SKM-1 treated with dmso at 0.1 percent for 144 hours (cell line): ENCODE measurements around the gene ITGAV.
"Not testable (repeated sequence)": the region's sequence is repeated elsewhere in the genome, so short reads cannot be mapped to it uniquely, and the experiment has no call there.

Source experiments
- DNase-seq: peaks from one replicate; lab custom pipeline; 2025; ENCODE audit not compliant: unreplicated experiment; lab: John Stamatoyannopoulos, UW

Gene ITGAV

DNA sequence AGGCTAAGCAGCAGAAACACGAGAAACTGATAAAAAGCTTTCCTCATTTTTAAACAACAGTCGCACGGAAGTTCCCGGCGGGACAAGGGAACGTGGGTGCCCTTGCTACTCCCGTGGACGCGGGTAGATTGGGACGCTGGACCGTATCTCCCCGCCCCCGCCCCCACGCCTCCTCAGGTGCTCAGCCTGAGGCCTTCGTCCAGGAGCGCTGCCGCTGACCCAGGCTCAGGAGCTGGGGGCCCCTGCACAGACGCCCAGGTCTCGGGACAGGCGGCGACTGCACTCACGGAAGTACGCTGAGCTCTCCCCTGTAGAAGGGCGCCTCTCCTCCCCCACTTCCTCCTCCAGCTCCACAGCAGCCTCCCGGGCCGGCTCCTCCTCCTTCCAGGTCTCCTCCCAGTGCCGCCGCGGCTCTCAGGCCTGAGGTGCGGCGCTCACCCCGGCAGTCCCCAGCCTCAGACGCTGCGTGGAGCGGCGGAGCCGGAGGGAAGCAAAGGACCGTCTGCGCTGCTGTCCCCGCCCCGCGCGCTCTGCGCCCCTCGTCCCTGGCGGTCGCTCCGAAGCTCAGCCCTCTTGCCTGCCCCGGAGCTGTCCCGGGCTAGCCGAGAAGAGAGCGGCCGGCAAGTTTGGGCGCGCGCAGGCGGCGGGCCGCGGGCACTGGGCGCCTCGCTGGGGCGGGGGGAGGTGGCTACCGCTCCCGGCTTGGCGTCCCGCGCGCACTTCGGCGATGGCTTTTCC, at the start of gene ITGAV:
ITGAV (plus strand) TSS at position 445 of the 738 bp plus-strand sequence; CDS start at position 728, 283 bp downstream.
- peak; percentile 96 for DNase-seq

- DNase-seq, result no peak
Observed at GRCh38 chr2:186540941-186541340, 48.9 kb upstream of the ITGAV start.

DNA sequence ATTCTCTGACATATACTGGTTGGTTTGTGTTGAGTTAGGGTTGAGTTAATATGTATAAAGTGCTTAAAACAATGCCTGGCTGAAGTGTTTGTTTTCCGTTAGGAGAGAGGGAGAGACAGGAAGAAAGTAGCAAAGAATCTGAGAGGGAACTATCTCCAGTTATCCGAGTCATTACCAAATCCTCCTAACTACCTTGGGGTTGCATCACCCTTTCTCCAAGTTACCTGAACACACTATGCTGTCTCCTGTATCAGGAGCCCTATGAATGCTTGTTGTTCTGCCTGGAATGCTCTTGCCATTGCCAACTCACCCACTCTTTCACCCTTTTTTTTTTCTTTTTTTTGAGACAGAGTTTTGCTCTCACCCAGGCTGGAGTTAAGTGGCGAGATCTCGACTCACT, 47.9 kb upstream of the ITGAV start:
- DNase-seq, result no peak

GRCh38 chr2:186543561-186544131, 46.2 kb upstream of the ITGAV start:
- no peak for DNase-seq

DNA sequence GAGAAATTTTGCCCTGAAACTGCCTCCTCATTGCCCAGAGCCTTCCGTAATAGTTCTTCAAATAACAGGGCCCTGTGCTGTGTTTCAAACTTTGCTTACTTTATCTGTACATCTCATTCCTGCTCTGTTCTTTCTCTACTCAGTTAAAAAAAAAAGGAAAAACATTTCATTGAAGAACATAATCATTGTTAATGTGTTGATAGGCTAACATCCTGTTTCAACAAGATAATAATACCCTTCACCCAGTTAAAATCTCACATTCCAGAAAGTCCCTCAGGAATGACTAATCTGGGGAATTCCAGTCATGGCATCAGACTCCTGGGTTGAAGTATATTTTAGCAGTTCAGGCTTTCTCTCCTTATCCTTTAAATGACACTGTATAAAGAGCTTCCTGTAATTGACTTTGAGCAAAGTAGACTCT, 45.6 kb upstream of the ITGAV start:
- DNase-seq, result no peak

DNA sequence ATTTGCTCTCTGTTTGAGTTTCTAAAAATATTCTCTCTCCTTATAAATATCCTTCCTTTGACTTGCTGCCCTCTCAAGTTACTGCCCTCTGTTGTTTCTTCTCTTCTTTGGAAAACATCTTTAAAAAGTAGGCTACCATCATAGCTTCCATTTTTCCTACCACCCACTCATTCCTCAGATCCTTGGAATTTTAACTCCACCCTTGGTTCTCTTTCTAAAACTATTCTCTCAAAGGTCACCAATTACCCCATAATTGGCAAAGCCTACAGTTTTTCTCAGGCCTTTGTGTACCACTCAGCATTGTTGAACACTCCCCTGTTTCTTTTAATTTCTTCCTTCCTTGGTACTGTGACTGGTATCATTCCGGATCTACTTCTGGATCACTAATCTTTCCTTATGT, 43.0 kb upstream of the ITGAV start:
- no peak for DNase-seq

DNA sequence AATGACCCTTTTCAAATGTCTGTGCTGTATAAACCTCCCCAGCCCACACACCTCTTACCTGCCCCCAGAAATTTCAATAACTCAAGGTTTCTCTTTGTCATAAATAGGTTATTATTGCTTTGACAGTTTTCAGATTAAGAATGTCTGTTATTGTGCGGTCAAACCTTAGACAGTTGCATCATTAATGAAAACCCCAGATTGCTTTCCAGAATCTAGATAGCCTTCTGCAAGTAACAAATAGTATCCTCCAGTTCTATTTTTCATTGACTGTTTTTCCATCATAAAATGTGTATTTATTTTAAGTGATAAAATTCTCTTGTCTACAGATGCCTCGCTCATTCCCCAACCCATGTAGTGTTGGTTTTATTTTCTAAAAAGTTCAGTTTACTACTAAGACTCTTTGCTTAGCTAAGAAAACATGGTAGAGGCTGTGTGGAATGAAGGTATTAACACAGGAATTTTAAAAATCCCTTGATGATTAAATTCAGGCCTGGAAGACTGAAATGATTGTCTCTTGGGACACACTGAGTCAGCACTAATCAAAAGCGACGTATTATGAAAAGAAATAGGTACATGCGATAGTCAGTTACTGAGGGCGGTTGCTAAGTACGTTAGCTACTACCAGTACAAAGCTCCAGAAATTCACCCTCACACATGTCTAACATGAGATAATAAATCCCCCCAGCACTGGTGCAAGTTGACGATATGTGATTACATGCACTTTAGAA, 38.4 kb upstream of the ITGAV start:
- no peak for DNase-seq

DNA sequence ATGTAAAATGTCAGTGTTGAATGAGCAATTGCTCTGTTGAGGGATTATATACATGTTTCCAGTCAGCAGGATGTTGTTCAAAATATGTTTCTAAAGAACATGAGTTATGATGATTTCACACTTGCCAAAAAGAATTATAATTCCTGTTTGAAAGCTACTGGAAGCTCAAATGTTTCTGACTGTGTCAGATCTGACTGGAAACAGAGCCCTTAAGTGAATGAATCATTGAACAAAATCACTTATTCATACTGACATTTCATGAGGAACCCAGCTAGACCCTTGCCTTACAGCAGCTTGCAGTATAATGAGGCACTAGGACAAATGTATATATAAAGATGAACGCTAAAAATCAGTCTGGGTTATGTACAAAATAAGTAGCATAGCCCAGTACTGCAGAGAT, 35.4 kb upstream of the ITGAV start:
- DNase-seq, result no peak

DNA sequence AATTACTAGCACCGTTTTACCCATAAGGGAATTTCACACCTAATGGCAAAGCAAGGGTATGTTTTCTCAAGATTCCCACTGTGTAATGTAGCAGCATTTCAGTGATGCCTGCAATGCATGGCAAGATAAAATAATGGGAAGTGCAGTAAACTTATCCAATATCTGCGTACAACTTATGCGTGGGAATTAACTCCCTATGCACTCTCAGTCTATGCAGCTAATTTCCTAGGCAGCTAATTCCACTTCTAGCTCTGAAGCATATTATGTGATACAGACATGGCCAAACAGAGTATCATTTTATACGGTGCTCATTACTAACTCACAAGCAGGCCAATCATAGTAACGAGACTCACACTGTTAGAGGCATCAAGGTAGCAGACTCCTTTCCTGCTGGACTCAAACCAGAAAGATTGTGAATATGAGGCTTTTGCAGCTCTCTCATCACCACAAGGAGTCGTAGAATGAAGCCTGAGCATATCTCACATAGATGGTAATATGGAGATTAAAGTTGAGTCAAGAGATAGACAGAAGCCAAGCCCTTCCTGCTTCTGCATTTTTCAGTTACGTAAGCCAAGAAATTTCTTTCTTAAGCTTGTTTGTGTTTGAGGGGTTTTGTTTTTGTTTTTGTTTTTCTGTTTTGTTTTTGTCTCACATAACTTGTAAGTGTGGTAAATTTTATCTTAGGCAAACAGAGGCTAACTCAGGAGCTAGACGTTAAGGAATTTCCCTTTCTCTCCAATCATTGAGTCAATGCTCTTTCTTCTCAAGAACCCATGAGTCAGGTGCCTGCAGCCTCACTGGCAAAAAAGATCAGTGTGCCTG, 34.8 kb upstream of the ITGAV start:
- DNase-seq, result no peak

DNA sequence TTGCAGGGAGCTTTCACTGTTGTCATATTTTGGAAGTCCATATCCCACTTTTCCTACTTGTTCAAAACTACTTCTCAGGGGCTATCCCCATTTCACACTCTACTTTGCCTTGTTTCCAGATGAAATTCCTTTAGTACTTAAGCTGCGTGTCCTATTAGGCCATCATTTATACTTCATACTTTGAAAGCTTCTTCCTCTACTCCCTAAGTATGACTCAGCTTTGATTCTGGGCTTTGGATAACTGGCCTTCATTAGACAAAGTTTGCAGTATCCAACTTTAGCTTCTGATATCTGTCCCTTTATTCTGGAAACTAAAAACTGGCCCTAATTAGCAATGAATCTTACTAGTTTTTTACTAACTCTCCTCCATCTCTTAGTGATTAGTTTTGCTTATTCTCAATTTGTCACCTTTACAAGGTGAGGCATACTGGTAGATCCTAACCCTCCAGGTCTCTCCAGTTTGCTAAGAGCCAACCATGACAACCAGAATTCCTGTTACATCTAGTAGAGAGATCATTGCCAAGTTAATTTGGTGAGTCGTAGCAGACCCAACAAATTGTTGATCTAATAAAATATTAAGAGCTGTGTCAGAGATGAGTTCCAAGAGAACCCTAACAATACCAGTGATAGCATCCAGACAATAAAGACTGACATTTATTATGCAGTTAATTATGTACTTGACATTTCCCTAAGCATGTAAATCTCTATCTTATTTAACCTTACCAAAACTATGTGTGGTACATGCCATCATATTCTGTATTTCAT, 31.2 kb upstream of the ITGAV start:
- DNase-seq, result no peak

- DNase-seq, result no peak
Observed at GRCh38 chr2:186559370-186559769, 30.5 kb upstream of the ITGAV start.

- no peak for DNase-seq
Observed at GRCh38 chr2:186559848-186560247, 30.0 kb upstream of the ITGAV start.

DNA sequence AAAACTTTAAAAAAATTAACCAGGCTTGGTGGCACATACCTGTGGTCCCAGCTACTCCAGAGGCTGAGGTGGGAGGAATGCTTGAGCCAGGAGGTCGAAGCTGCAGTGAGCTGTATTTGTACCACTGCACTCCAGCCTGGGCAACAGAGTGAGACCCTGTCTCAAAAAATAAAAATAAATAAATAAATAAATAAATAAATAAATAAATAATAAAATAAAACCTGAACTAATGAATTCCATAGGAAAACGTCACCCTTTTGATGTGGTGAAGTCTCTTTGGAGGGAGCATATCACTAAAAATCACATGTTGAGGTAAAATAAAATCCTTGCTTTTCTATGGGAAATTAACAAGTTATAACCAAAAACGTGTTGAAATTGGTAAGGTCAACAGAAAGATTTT, 29.6 kb upstream of the ITGAV start:
- no peak for DNase-seq

DNA sequence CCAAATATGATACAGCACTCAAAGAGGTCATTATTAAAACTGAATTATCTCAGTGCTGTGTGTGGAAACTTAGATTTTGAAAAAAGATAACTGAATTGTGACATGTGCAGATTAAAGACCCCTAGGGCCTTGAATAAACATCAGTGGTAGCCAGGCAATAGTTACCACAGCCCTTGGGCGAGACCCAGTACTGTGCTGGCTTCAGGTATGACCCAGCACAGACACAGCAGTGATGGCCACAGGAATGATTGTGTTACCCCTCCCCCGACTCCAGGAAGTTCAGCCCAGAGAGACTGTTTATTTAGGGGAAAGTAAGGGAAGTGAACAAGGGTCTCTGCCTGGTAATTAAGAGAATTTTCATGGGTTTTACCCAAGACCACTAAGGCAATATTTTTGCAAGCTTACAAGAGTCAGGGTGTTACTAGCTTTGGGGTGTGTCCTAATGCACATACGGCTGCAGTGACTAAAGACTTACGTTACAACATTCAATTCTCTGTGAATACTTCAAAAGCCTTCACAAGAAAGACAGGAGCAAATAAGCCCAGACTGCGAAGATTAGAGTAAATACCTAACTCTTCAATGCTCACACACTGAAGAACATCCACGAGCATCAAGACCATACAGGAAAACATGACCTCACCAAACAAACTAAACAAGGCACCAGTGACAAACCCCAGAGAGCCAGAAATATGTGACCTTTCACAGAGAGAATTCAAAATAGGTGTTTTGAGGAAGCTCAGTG, 28.2 kb upstream of the ITGAV start:
- no peak for DNase-seq

DNA sequence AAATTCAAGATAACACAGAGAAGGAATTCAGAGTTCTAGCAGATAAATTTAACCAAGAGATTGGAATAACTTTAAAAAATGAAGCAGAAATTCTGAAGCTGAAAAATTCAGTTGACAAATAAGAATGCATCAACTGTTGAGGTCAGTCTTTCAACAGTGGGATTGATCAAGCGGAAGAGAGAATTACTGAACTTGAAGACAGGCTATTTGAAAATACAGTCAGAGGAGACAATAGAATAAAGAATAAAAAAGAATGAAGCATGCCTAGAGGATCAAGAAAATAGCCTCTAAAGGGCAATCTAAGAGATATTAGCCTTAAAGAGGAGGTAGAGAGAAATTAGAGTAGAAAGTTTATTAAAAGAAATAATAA, 27.7 kb upstream of the ITGAV start:
- no peak for DNase-seq

- DNase-seq, result not testable (repeated sequence)
Observed at GRCh38 chr2:186568600-186568999, 21.3 kb upstream of the ITGAV start.

DNA sequence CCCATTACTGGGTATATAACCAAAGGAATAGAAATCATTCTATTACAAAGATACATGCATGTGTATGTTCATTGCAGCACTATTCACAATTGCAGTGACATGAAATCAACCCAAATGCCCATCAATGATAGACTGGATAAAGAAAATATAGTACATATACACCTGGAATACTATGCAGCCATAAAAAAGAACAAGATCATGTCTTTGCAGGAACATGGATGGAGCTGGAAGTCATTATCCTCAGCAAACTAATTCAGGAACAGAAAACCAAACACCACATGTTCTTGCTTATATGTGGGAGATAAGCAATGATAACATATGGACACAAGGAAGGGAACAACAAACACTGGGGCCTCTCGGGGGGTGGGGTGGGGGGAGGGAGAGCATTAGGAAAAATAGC, 20.7 kb upstream of the ITGAV start:
- DNase-seq, result not testable (repeated sequence)

DNA sequence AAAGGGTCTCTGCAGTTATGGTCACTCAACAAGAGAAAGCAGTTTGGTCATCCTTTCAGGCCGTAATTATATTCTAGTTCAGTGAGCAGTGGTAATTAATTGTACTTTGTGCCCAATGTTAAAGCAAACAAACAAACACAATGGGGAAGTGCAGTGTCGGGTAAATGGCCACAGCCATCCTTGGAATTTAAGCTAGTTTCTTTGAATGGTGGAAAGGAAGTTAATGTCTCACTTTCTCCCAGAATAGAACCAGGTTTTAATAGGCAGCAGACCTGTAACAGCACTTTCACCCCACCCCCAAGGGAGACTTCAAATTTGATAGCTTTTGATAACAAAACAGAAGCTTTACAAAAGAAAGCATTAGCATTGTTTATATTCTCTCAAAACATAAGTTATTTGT, 20.0 kb upstream of the ITGAV start:
- no peak for DNase-seq

- no peak for DNase-seq
Observed at GRCh38 chr2:186570604-186571003, 19.3 kb upstream of the ITGAV start.

DNA sequence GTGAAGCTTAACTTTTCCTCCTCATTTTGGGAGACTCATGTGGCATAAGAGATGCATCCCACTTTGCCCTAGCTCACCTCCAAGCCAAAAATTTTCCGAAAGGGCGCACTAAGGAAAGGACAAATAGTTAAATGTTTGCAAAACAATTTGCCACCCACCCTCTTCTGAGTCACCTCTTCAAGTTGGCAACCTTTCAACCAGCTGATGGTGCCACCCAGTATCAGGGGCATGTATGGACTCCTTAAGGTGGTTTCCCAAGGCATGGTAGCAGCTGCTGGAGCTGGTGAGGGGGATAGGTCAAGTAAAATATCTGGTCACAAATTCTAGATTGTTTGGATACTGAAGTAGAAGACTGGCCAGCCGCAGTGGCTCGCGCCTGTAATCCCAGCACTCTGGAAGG, 17.2 kb upstream of the ITGAV start:
- DNase-seq, result no peak
